ENCODE data around the gene UBE2D4.
A peak's percentile ranks its signal among the peaks of the same experiment; 100 is the strongest.
"Not testable (repeated sequence)": the region's sequence is repeated elsewhere in the genome, so short reads cannot be mapped to it uniquely, and the experiment has no call there.

The UBE2D4 gene

DNA sequence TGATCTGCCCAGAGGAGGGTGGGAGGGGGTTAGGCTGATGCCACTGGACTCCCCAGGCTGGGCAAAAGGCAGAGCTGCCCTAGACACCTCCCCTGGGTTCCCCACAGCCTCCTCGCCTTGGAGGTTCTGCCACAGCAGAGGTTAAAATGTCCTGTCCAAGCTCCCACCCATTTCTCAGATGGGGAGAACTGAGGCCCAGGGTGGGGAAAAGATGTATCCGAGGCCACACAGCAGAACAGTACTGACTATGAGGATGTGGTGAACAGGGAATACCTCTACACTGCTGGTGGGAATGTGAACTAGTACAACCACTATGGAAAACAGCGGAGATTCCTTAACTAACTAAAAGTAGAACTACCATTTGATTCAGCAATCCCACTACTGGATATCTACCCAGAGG lies 40.2 kb downstream of the UBE2D4 start:
- not testable (repeated sequence) for DNase-seq (ENCODE audit: low read depth, low spot score)

DNA sequence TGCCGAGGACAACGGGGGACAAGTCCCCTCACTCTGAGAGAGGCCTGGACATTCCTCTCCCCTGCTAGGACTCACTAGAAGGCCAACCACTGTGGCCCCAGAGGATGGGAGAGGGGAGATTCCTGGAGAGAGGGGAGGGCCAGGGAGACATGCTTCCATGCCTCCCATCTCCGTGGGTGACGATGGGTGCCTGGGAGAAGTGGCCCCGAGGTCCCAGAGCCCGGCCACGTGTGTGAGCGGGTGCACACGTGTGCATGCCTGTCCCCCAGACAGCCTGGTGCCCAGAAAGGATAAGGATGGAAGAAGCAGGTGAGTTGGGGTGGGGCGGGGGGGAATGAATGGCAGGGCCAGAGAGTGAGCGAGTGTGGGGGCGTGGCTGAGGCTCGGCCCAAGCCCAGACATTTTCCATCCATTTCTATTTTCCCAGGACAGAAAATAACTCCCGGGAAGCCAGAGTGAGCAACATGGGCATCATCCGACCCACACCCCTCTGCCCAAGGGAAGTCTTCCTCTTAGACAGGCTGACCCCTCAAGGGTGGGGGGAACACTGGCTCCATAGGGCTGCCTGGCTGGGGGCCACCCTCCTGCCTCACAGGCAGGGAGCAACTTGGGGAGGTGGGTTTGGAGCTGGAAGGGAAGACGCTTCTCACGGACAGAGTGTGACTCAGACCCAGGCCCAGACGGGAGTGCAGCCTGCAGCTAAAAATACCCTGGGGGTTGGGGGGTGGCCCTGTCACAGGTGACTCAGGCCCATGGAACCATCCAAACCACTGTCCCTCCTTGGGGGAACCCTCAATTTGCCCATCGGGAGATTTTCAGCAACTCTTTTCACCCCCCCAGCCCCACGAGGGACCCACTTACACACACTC lies 42.2 kb downstream of the UBE2D4 start:
- not testable (repeated sequence) for DNase-seq (ENCODE audit: low read depth, low spot score)

DNA sequence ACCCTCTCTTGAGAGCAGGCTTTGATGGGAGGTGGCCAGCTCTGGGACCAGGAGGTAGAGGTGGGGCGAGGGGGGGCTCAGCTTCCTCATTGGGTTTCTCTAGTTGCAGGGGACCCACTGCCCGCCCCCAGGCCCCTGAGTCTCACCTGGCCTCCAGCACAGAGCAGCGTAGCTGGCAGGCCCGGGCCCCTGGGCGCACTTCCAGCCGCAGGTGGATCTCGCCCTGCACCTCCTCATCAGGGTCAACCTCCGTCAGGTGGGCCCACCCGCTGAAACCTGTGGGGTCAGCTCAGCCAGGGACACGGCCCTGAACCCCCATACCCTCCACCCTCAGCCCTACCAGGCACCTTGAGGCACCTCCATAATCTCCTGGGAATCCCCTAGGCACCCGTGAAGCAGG lies 43.4 kb downstream of the UBE2D4 start:
- DNase-seq (ENCODE audit: low read depth, low spot score), result not testable (repeated sequence)

DNA sequence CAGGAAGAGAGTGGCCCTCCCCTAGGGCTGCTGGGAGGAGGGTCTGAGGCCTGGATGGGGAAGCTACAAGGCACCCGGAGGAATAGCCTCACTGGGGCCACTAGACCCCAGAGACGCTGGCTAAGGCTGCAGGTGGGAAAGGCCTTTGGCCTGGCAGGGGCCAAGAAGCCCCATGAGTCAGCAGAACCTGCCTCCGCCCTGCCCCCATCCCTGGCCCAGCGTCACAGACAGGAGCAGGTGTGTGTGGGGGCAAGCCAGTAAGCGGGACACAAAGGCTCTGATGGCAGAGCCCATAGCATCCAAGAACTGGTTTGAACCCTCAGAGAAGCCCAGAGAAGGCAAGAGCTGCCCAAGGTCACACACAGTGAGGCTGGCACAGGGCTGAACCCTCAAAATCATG lies 44.5 kb downstream of the UBE2D4 start:
- DNase-seq (ENCODE audit: low read depth, low spot score), result not testable (repeated sequence)

DNA sequence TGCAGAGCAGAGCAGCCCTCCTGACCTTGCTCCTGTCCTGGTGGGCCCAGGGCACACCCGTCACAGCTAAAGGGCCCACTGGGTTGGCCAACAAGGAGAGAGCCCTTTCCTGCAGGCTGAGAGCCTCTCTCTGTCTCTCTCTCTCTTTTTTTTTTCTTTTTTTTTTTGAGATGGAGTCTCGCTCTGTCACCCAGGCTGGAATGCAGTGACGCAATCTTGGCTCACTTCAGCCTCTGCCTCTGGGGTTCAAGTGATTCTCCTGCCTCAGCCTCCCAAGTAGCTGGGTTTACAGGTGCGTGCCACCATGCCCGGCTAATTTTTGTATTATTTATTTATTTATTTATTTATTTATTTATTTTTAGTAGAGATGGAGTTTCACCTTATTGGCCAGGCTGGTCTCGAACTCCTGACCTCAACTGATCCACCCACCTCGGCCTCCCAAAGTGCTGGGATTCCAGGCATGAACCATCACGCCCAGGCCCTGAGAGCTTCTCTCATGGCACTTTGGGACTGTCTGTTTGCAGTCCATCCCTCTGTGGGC lies 47.9 kb downstream of the UBE2D4 start:
- DNase-seq (ENCODE audit: low read depth, low spot score), result not testable (repeated sequence)

DNA sequence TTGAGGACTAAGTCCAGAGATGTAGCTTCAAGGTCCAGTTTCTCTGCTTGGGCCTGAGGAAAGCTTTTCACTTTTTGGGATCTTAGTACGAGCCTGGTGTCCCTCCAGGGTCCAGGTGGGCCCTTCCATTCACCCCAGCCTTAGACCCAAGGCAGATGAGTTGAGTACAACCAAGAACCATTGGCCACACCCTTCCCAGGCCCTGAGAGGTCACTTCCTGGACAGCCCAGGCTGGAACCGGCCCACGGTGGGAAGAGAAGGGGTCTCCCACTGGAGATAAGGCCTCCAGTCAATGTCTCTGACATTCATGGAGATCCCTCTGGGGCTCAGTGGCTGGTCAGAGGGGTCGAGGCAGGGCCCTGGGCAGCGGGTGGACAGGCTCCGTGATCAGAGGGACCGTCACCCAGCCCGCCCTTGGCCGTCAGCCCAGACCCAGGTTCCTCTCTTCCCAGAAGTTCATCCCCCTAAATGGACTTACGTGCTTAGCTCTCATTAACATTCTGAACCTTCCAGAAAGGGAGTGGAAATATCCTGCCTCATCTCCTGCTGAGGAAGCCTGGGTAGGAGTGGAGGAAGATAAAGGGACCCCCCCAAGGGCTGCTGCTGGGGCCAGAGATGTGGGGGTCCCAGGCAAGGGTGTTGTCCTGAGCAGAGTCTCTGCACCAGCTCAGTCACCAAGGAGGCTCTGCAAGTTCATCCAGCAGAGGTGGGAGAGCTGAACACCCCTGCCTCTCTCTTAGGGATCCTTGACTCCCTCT lies 48.7 kb downstream of the UBE2D4 start:
- not testable (repeated sequence) for DNase-seq (ENCODE audit: low read depth, low spot score)

DNA sequence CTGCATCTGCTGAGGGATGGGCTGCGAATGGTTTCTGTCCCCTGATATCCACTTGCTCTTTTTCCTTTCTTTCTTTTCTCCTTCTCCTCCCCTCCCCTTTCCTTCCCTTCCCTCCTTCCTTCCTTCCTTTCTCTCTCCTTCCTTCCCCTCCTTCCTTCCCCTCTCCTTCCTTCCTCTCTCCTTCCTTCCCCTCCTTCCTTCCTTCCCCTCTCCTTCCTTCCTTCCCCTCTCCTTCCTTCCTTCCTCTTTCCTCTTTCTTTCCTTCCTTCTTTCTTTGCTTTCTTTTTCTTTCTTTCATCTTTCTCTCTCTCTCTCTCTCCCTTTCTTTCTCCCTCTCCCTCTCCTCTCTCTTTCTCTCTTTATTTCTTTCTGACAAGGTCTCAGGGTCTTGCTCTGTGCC lies 51.3 kb downstream of the UBE2D4 start:
- DNase-seq (ENCODE audit: low read depth, low spot score), result no peak

DNA sequence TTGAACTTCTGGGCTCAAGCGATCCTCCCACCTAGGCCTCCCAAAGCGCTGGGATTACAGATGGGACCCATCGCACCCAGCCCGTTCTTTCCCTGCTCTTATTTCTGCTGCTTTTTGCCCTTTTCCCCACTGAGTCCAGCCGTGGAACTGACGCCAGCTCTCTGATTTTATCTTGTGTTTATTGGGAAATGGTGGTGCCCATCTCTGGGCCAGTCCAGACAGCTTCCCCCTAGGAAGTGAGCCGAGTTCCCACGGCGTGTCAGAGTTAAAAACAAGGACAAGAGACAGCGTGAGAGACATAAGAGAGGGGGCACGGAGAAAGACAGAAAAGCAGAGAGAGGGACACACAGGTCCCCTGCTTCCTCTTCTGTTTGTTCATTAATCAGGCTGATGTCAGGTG lies 51.9 kb downstream of the UBE2D4 start:
- not testable (repeated sequence) for DNase-seq (ENCODE audit: low read depth, low spot score)

DNA sequence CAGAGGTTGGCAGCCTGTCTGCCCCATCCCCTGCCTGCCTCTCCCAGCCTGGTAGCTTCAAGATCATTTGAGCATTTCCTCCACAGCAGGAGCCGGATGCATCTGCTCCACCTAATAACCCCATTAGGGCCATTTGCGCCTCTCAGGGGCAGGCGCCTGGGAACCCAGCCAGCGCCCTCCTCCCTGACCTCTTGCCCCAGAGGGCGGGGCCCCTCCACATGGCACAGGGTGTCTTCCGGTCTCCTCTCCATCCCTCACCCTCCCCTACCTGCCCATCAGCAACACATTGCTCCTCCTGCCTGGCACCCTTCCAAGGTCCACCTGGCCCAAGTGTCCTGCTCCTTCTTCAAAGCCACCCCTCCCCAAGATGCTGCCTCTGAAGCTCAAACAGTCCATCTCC lies 56.6 kb downstream of the UBE2D4 start:
- DNase-seq (ENCODE audit: low read depth, low spot score), result not testable (repeated sequence)

DNA sequence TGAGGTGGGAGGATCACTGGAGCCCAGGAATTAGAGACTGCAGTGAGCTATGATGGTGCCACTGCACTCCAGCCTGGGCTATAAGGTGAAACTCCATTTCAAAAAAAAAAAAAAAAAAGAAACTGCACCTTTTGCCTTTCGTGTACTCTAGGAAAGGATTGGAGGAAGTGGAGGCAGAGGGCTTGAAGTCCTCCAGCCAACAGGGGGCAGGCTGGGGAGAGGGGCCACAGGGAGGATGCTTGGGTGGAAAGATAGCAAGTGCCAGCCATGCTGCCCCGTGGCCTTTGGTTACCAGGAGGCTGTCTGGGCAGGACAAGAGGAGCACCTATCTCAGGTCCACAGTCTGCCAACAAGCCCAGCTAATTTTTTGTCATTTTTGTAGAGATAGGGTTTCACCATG lies 57.5 kb downstream of the UBE2D4 start:
- not testable (repeated sequence) for DNase-seq (ENCODE audit: low read depth, low spot score)

DNA sequence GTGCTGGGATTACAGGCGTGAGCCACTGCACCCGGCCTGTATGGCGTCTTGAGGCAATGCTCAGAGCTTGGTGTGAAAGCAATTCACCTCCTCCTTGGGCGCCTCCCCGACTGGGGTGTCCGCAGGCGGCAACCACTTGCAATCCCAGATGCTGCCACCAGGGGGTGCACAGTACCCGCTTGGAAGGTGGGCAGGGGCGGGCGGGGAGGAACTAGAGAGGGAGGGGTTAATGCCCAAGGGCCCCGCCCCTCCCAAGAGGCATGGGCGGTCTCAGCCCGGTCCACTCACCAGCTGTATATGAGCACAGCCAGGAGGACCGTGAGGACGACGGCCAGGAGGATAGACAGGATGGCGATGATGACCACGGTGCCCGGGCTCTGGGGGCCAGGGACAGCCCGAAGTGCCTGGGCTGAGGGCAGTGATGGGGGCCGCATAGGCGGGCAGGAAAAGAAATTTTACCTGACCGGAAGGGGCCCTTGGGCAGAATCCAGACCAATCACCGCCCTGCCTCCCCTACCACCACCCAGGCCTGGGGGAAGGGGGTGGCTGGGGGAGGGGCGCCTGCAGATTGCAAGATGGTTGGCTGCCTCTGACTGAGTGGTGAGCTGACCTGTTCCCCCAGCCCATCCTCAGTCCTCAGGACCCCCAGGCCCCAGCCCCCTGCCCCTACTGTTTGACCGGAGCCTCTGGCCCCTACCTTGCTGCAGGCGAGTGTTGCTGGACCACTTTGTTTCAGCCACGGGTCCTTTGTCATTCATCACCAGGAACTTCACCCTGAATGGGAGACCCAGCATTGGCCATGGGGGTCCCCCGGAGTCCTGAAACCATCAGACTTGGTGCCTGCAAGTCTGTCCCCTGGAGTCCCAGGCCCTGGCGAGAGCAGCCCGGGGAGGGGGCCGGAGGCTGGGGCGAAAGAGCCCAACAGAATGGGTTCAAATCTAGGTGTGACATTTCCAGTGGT lies 59.9 kb downstream of the UBE2D4 start:
- DNase-seq (ENCODE audit: low read depth, low spot score), result peak; percentile 63

DNA sequence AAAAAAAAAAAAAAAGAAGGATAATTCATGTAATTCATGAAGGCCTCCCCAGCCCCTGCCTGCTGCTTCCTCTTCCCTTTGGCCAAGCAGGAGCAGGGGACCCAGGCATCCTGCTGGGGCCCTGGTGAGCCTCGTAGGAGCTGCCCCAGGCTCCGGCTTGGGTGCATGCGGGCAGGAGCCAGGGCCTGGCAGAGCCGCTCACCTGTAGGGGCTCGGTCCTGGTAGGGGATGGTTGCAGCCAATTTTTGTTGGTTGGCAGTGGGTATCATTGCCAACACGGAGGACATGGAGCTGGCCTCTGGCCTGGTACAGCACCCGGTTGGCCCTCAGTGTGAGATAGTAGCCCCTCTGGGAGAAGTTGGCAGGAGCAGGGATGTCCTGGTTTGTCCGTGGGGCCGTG lies 61.2 kb downstream of the UBE2D4 start:
- not testable (repeated sequence) for DNase-seq (ENCODE audit: low read depth, low spot score)

DNA sequence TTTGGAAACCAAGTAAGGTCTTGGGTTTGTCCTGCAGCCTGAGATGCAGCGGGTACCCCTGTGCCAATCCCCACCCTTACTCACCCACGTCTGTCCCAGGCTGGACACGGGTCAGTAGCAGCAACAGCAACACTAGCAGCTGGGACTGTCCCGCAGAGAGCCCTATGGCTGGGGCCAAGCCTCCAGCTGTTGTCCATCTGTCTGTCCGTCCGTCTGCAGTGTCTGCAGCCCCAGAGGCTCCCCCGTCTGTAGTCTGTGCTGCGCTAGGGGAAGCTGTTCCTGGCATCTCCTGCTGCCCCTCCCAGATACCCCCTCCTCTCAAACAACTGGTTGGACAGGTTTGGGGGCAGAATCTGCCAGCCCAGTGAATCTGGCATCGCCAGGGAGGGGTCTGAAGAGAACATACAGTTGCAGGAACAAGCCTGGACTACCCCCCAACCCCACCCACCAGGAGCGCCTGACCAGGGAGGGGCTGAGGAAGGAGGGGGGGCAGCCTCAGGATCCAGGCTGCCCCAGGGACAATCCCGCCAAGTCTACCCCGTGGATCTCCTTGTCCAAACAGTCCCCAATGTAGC lies 63.9 kb downstream of the UBE2D4 start:
- not testable (repeated sequence) for DNase-seq (ENCODE audit: low read depth, low spot score)

DNA sequence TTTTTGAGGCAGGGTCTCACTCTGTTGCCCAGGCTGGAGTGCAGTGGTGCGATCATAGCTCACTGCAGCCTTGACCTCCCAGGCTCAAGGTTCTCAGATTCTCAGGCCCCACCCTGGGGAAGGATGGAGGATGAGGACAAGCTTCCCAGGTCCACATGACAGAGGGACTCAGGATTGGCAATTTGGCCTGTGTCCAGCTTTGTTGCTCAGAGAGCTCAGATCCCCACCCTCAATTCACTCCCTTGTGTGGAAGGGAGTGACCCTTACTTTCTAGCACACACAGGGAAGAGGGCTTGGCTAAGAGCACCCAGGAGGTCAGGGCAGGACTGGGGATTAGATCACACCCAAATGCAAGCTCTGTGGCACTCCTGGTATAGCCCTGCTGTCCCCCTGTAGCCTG lies 64.6 kb downstream of the UBE2D4 start:
- not testable (repeated sequence) for DNase-seq (ENCODE audit: low read depth, low spot score)

DNA sequence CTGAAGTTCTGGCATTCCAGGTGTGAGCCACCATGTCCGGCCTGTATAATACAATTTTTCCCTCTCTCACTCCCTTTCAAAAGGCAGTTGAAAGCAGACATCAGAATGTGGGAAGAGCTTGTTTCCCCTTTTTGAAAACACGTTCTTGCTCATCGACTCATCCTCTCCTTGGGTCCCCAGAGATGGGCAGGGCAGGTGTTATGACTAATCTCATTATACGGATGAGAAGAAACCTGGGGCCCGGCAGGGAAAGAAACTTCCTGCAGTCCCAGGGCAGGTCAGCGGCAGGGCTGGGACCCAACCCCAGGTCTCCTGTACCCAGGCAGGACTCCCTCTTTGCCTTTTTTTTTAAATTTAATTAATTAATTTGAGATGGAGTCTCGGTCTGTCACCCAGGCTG lies 66.7 kb downstream of the UBE2D4 start:
- DNase-seq (ENCODE audit: low read depth, low spot score), result not testable (repeated sequence)

DNA sequence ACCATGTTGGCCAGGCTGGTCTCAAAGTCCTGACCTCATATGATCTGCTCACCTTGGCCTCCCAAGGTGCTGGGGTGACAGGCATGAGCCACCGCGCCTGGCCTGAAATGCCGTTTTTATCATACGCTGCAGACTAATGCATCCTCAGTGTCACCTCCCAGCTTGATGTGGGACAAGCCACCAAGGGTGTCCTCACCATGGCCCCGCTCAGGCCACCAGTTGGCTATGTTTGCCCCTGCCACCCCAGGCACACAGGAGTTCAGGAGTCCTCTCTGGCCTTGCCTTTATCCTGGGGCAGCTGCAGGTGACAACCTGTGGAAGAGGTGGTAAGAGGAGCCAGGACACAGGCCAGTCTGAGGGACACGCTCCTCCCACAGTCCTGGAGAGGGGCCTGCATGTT lies 68.4 kb downstream of the UBE2D4 start:
- not testable (repeated sequence) for DNase-seq (ENCODE audit: low read depth, low spot score)

DNA sequence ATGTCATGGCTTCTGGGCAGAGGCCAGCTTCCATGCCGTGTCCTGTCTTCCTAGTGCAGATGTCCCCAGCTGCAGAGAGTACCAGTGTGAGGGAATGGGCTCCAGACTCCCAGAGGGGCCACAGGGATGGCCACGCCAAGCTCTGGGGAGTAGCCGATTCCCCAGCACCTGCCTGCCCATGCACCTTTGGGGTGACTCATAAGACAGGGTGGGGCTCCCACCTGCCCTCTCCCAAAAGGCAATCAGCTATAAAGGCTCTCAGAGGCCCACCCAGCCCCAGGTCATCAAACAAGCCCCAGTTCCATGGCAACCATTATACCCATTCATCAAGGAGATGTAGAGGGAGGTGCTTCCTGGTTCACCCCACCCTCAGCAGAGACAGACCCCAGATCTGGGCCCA lies 71.3 kb downstream of the UBE2D4 start, which contains the start of gene SPDYE1:
TSS of gene SPDYE1 (plus strand) at position 366 of the 400 bp plus-strand sequence. CDS start 2,053 bp downstream, outside the sequence.
- DNase-seq (ENCODE audit: low read depth, low spot score), result not testable (repeated sequence)

Data from activated CD4-positive, CD25-positive, alpha-beta regulatory T cell treated with anti-CD3 and anti-CD28 coated beads, Interleukin-2, amount 50 U/mL, for 16 hours (primary cell).